PFSK-1 (cell line): Measurements from ENCODE around the gene CYP2E1.

ENCODE experiments used
- FOXP2 ChIP-seq: optimal IDR thresholded peaks from 2 replicates; pipeline ENCODE3; 2011; ENCODE audit warnings: borderline replicate concordance, control low read depth, inconsistent platforms; ENCODE audit not compliant: insufficient read depth; ENCODE audit errors: extremely low read length, extremely low read depth
- POLR2AphosphoS5 ChIP-seq: IDR thresholded peaks from 2 replicates; pipeline ENCODE4 v1.6.1; 2012; ENCODE audit warnings: low read depth, mild to moderate bottlenecking, control low read depth, low read length, moderate library complexity
- REST ChIP-seq, 2 experiments: IDR thresholded peaks; 2 replicates each; pipeline versions ENCODE4 v1.6.1 to v1.8.0; 2011 to 2012; ENCODE audit warnings: low read depth in 2 of 2, low read length in 2 of 2, control low read depth in 1 of 2, inconsistent platforms in 1 of 2, mild to moderate bottlenecking in 1 of 2, moderate library complexity in 1 of 2; ENCODE audit not compliant: insufficient read depth in 1 of 2
- SIN3A ChIP-seq: IDR thresholded peaks from 2 replicates; pipeline ENCODE4 v1.6.1; 2012; ENCODE audit warnings: mild to moderate bottlenecking, low read length, moderate library complexity, borderline replicate concordance; ENCODE audit not compliant: insufficient read depth
- TAF1 ChIP-seq: IDR thresholded peaks from 2 replicates; pipeline ENCODE4 v1.6.1; 2012; ENCODE audit warnings: low read length, control low read depth, borderline replicate concordance; ENCODE audit not compliant: insufficient read depth

GRCh38 chr10:133489816-133490588, 37.2 kb upstream of the CYP2E1 start:
- TF ChIP-seq TAF1 (no peak), REST (IDR thresholded peaks at IDR 0.05; ENCODE audit: insufficient read depth in 1 of 2, low read depth in 2 of 2, low read length in 2 of 2) (no peak), POLR2AphosphoS5 (no peak), SIN3A (no peak), FOXP2 (no peak)
